CD4-positive, alpha-beta memory T cell (primary cell): Measurements from ENCODE around the gene GTF2F2. TPM values are rescaled to one million over a fixed set of nuclear protein-coding genes. Genes with fewer than 3 reads are reported as not detected.
A peak's percentile ranks its signal among the peaks of the same experiment; 100 is the strongest.

Experiments used
- CTCF ChIA-PET: fragments of 350-600 bp; sonication (Branson Sonifier 250); formaldehyde crosslinking; loops from one replicate; lab custom pipeline; 2021; ENCODE audit warnings: inconsistent platforms; ENCODE audit not compliant: partially characterized antibody; lab: Charles Lee
- POLR2A ChIA-PET: fragments of 350-600 bp; sonication (Branson Sonifier 250); formaldehyde crosslinking; loops from one replicate; lab custom pipeline; 2021; ENCODE audit not compliant: partially characterized antibody; lab: Charles Lee
- DNase-seq, 5 donors: peaks; one replicate each; pipeline versions ENCODE4 v3.0.0 to v3.0.0-alpha.2; 2020 to 2022; ENCODE audit warnings: mixed read lengths in 1 of 5
- H3K27ac ChIP-seq: one replicate; pipeline ENCODE4 v1.7.0; 2013; ENCODE audit warnings: low read depth, low read length
- H3K27me3 ChIP-seq: 2 replicates; pipeline ENCODE4 v1.7.0; 2013; ENCODE audit warnings: mild to moderate bottlenecking, low read length, moderate library complexity; ENCODE audit not compliant: insufficient read depth
- H3K36me3 ChIP-seq: 2 replicates; pipeline ENCODE4 v1.7.0; 2013; ENCODE audit warnings: mild to moderate bottlenecking, low read length, moderate library complexity; ENCODE audit not compliant: insufficient read depth
- H3K4me1 ChIP-seq: 2 replicates; pipeline ENCODE4 v1.7.0; 2013; ENCODE audit warnings: mild to moderate bottlenecking, low read length, moderate library complexity; ENCODE audit not compliant: insufficient read depth
- H3K4me3 ChIP-seq, 2 donors: one replicate each; pipeline ENCODE4 v1.7.0; 2013; ENCODE audit warnings: low read length in 2 of 2, mild to moderate bottlenecking in 1 of 2
- H3K9me3 ChIP-seq, 2 donors: one replicate each; pipeline ENCODE4 v1.7.0; 2013; ENCODE audit warnings: low read length in 2 of 2, control low read depth in 1 of 2; ENCODE audit not compliant: control insufficient read depth in 1 of 2
- H3K27ac Mint-ChIP-seq, 7 donors: one replicate each; pipeline ENCODE4 v1.8.0; 2020 to 2021; ENCODE audit warnings: mixed read lengths in 7 of 7, mild to moderate bottlenecking in 6 of 7, inconsistent platforms in 3 of 7, moderate library complexity in 3 of 7
- H3K27me3 Mint-ChIP-seq, 2 donors: one replicate each; pipeline ENCODE4 v1.8.0; 2020 to 2021; ENCODE audit warnings: mixed read lengths in 2 of 2
- H3K36me3 Mint-ChIP-seq, 2 donors: one replicate each; pipeline ENCODE4 v1.8.0; 2020 to 2021; ENCODE audit warnings: mixed read lengths in 2 of 2, inconsistent platforms in 1 of 2, mild to moderate bottlenecking in 1 of 2
- H3K4me1 Mint-ChIP-seq, 4 donors: one replicate each; pipeline ENCODE4 v1.8.0; 2020 to 2021; ENCODE audit warnings: mixed read lengths in 4 of 4, mild to moderate bottlenecking in 1 of 4
- H3K4me3 Mint-ChIP-seq, 8 donors: one replicate each; pipeline ENCODE4 v1.8.0; 2020 to 2021; ENCODE audit warnings: mixed read lengths in 8 of 8, mild to moderate bottlenecking in 7 of 8, moderate library complexity in 6 of 8, inconsistent platforms in 3 of 8
- H3K9me3 Mint-ChIP-seq, 8 donors: one replicate each; pipeline ENCODE4 v1.8.0; 2020 to 2021; ENCODE audit warnings: mixed read lengths in 8 of 8, mild to moderate bottlenecking in 5 of 8, inconsistent platforms in 3 of 8, moderate library complexity in 1 of 8
- intact Hi-C: fragments of 100-400 bp; cut with micrococcal nuclease; formaldehyde crosslinking; loops from one replicate; pipeline ENCODE4 v1.15.1; 2023
- polyA plus RNA-seq, 2 donors: library from polyadenylated mRNA; unstranded; fragments of 300-500 nt; fragmentation: Illumina TruSeq; gene quantifications; one replicate each; pipeline ENCODE4 v1.2.3, GENCODE V29; 2021
- total RNA-seq, 2 experiments: library from RNA; stranded (reverse); gene quantifications; one replicate each; pipeline ENCODE4 v1.2.3, GENCODE V29; 2021

GTF2F2 gene
- total and polyA plus RNA-seq, 4 experiments from 2014 or later = 7.9 to 14.7 (median 11.3) TPM

DNA sequence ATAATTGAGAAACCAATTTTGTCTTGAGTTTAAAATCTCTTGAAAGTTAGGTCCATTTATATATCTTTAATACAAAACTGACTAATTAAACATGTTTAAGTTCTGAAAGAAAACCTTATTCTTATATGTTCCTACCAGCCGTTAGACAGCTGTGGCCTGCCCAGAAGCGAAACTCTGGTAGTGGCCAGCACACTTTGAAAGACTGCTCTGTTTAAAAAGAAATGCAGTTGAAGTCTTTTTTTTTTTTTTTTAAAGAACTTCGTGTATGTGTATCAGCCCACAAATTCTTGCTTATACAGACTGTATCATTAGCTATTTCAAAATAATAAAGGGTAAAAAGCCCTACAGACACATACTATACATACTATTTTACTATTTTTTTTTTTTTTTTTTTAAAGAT lies 46.5 kb downstream of the GTF2F2 start:
- POLR2A ChIA-PET = no interaction called here
- H3K27me3 Mint-ChIP-seq = no peaks in the 10 kb centered on the region
- Histone ChIP-seq H3K4me3 (no peak overlapping the region), H3K4me1 (no peaks in the 10 kb centered on the region), H3K27ac (no peak overlapping the region), H3K36me3 (peaks cover 2% of the 10 kb centered on the region), H3K27me3 (no peaks in the 10 kb centered on the region), H3K9me3 (no peaks in the 10 kb centered on the region)
- no peak for DNase-seq
- no peaks in the 10 kb centered on the region for H3K9me3 Mint-ChIP-seq
- no peak overlapping the region for H3K4me3 Mint-ChIP-seq
- intact Hi-C loops = no loop called here
- CTCF ChIA-PET = interaction anchor here (0.7 kb wide), 1 partner anchor 408 kb away, joined by 4 read pairs; no protein-coding TSS in a partner anchor
- H3K27ac Mint-ChIP-seq = no peak overlapping the region
- peaks cover 21 to 26% of the 10 kb centered on the region in 2 donors for H3K36me3 Mint-ChIP-seq
- H3K4me1 Mint-ChIP-seq = peaks cover 2 to 6% (median 4%) of the 10 kb centered on the region in 4 donors

DNA sequence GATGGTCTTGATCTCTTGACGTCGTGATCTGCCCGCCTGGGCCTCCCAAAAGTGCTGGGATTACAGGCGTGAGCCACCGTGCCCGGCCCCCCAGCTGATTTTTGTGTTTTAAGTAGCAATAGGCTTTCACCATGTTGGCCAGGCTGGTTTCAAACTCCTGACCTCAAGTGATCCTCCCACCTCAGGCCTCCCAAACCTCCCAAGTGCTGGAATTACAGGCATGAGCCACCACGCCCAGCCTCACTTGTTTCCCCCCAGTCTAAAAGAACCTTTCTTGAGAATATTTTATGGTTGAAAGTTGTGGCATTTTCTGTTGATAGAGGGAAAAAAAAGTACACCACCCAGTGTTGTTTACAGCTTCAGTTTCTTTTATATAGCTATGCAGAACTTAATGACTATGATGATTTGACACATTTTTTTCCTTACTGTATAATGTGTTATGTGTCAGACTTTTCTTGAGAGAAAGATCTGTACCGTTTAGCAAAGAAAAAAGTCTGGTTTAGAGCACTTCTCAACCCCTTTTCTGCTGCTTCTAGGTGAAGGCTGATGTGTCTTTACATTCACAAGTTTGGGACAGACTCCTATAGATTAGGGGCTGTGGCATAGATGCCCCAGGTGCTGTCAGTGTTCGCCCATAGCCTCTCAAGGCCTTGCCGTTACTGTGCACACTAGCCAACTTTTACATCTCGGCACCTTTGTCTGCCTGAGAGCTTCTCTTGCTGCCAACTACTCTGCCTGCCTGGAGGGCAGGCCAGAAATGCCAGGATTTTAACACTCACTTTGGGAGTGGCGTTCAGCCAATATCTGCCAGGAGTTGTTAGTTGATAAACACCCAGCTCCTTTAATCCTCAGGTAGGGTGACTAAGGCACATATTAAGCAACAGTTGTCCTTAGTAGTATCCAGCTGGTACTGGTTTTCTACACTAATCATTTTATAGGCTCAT lies 47.6 kb downstream of the GTF2F2 start:
- no peak for DNase-seq
- peaks cover 4 to 8% (median 5%) of the 10 kb centered on the region in 4 donors for H3K4me1 Mint-ChIP-seq
- no peak overlapping the region for H3K27ac Mint-ChIP-seq
- Histone ChIP-seq H3K4me1 (no peaks in the 10 kb centered on the region), H3K36me3 (peaks cover 2% of the 10 kb centered on the region), H3K27ac (no peak overlapping the region), H3K27me3 (no peaks in the 10 kb centered on the region), H3K9me3 (no peaks in the 10 kb centered on the region), H3K4me3 (no peak overlapping the region)
- H3K4me3 Mint-ChIP-seq = no peak overlapping the region
- H3K9me3 Mint-ChIP-seq = peaks cover 0 to 2% (median 0%) of the 10 kb centered on the region in 8 donors
- peaks cover 26 to 37% of the 10 kb centered on the region in 2 donors for H3K36me3 Mint-ChIP-seq
- intact Hi-C loops = no loop called here
- H3K27me3 Mint-ChIP-seq = no peaks in the 10 kb centered on the region
- POLR2A ChIA-PET = no interaction called here
- CTCF ChIA-PET = no interaction called here

DNA sequence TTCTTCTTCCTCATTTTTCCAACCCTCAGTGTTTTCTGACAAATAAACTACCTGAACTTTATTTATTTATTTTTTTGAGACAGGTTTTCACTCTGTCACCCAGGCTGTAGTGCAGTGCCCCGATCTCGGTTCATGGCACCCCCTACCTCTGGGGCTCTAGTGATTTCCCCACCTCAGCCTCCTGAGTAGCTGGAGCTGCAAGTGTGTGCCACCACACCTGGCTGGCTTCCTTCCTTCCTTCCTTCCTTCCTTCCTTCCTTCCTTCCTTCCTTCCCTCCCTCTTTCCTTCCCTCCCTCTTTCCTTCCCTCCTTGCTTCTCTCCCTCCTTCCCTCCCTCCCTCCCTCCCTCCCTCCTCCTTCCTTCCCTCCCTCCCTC lies 48.2 kb downstream of the GTF2F2 start:
- peaks cover 28 to 42% of the 10 kb centered on the region in 2 donors for H3K36me3 Mint-ChIP-seq
- Histone ChIP-seq H3K9me3 (no peaks in the 10 kb centered on the region), H3K27me3 (no peaks in the 10 kb centered on the region), H3K4me3 (no peak overlapping the region), H3K27ac (no peak overlapping the region), H3K4me1 (no peaks in the 10 kb centered on the region), H3K36me3 (peaks cover 2% of the 10 kb centered on the region)
- no peak overlapping the region for H3K4me3 Mint-ChIP-seq
- intact Hi-C loops = no loop called here
- DNase-seq = no peak
- CTCF ChIA-PET = no interaction called here
- POLR2A ChIA-PET = no interaction called here
- H3K27ac Mint-ChIP-seq = no peak overlapping the region
- H3K27me3 Mint-ChIP-seq = no peaks in the 10 kb centered on the region
- H3K4me1 Mint-ChIP-seq = peaks cover 5 to 10% (median 6%) of the 10 kb centered on the region in 4 donors
- H3K9me3 Mint-ChIP-seq = peaks cover 0 to 2% (median 0%) of the 10 kb centered on the region in 8 donors

DNA sequence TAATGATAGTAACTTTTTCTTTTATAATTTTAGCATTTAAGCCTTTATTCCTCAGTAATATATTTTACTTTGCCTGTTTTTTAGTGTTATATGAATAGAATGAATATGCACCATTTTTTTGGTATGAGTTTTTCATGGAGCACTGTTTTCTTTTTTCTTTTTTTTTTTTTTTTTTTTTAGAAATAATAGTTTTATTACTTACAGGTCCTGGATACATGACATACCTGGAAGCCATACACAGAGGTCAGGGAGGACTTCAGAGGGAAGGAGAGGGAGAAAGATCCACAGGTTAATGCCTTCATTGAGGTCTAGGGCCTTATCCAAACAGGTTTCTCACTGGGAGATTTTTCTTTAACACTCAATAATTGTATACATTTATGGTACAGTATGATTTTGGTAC lies 54.2 kb downstream of the GTF2F2 start:
- Mint-ChIP-seq H3K4me3 (no peak overlapping the region), H3K27me3 (no peaks in the 10 kb centered on the region), H3K27ac (no peak overlapping the region), H3K4me1 (peaks cover 15 to 28% (median 19%) of the 10 kb centered on the region in 4 donors), H3K36me3 (peaks cover 31 to 37% of the 10 kb centered on the region in 2 donors), H3K9me3 (peaks cover 0 to 2% (median 0%) of the 10 kb centered on the region in 8 donors)
- CTCF ChIA-PET = interaction anchor here (0.8 kb wide), 1 partner anchor 135 kb away, joined by 3 read pairs; no protein-coding TSS in a partner anchor
- Histone ChIP-seq H3K4me3 (no peak overlapping the region), H3K27me3 (no peaks in the 10 kb centered on the region), H3K36me3 (no peaks in the 10 kb centered on the region), H3K9me3 (no peaks in the 10 kb centered on the region), H3K27ac (no peak overlapping the region), H3K4me1 (no peaks in the 10 kb centered on the region)
- DNase-seq = no peak
- intact Hi-C loops = no loop called here
- POLR2A ChIA-PET = no interaction called here

DNA sequence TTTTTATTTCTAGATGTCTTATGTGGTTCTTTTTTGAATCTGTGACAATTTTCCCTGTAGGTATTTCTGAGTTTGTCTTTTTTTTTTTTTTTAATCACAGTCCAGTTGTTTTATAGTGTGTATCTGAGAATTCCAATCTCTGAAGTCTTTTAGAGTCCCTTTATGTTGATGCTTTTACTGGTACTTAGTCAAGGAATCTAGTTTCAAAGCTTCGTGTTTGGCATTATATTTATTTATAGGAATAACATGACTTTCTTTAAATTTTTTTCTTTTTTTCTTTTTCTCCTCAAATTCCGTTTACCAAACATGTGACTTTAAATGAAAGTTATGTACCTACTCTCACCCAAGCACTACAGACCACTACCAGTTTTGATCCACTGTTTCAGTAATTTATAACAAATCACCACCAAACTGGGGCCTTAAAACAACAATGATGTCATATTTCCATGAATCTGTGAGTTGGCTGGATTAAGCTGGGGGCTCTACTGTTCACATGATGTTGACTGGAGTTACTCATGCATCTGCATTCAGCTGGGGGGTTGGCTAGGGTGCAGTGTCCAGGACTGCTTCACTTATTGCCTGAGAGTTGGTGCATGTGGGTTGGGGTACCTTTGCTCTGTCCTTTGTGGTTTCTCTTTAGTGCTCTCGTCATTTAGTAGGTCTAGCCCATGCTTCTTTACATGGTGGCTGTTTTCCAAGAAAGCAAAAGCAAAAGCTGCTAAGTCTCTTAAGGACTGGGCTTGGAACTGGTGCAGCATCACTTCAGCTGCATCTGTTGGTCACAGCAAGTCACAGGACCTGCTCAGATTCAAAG lies 58.2 kb downstream of the GTF2F2 start:
- Mint-ChIP-seq H3K27ac (peak overlapping the region in 2 of 7 donors; percentile 45 to 68), H3K36me3 (peaks cover 18 to 26% of the 10 kb centered on the region in 2 donors), H3K9me3 (no peaks in the 10 kb centered on the region), H3K4me3 (no peak overlapping the region), H3K27me3 (no peaks in the 10 kb centered on the region), H3K4me1 (peaks cover 14 to 45% (median 22%) of the 10 kb centered on the region in 4 donors)
- H3K27ac ChIP-seq = no peak overlapping the region
- H3K4me1 ChIP-seq = peaks cover 4% of the 10 kb centered on the region
- no peaks in the 10 kb centered on the region for H3K27me3 ChIP-seq
- no peak for DNase-seq
- no peaks in the 10 kb centered on the region for H3K36me3 ChIP-seq
- ChIA-PET CTCF (interaction anchor here (0.6 kb wide), 1 partner anchor 317 kb away, joined by 3 read pairs; no protein-coding TSS in a partner anchor), POLR2A (no interaction called here)
- no peaks in the 10 kb centered on the region for H3K9me3 ChIP-seq
- no peak overlapping the region for H3K4me3 ChIP-seq
- intact Hi-C loops = no loop called here

DNA sequence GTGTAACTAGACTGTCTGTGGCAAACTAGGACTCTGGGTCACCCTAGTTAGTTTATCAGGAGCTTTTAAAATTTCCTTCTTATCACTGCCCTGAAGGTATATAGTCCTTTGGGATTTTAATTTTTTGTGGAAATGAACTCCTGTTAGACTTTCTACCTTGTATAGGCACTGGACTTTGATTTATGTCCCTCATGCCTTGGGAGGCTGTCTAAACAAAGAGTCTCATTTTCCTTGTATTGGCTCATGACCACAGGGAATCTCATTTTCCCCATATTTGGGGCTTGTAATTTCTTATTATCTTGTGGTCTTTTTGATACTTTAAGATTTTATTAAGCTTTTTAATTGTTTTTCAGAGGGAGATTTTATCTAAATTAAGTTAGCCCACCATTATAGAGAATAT lies 59.1 kb downstream of the GTF2F2 start:
- H3K27ac Mint-ChIP-seq = peak overlapping the region in 1 of 7 donors; percentile 22
- peaks cover 14 to 45% (median 23%) of the 10 kb centered on the region in 4 donors for H3K4me1 Mint-ChIP-seq
- no peak for DNase-seq
- H3K36me3 ChIP-seq = no peaks in the 10 kb centered on the region
- no peaks in the 10 kb centered on the region for H3K27me3 Mint-ChIP-seq
- peaks cover 24 to 29% of the 10 kb centered on the region in 2 donors for H3K36me3 Mint-ChIP-seq
- no peaks in the 10 kb centered on the region for H3K27me3 ChIP-seq
- intact Hi-C loops = no loop called here
- H3K4me3 Mint-ChIP-seq = no peak overlapping the region
- H3K4me3 ChIP-seq = no peak overlapping the region
- H3K9me3 ChIP-seq = no peaks in the 10 kb centered on the region
- no peak overlapping the region for H3K27ac ChIP-seq
- ChIA-PET CTCF (no interaction called here), POLR2A (no interaction called here)
- peaks cover 4% of the 10 kb centered on the region for H3K4me1 ChIP-seq
- H3K9me3 Mint-ChIP-seq = no peaks in the 10 kb centered on the region

DNA sequence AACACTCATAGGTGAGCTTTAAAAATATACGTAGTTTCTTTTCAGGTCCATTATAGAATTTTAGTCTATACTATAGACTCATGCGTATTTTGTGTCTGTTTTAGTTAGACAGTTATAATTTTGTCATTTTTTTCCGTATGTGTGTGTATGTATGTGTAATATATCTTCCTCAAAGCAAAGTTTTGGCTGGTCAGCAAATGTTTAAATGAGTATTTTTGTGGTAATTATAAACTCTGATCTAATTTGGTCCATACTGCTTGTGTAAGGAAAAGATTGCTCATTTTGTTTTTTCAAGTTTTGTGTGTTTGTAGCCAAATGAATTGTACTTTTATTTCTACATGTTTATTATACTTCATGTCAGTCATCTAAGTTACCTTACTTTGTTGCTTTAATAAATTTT lies 60.0 kb downstream of the GTF2F2 start:
- Histone ChIP-seq H3K36me3 (no peaks in the 10 kb centered on the region), H3K27me3 (no peaks in the 10 kb centered on the region), H3K4me1 (peaks cover 4% of the 10 kb centered on the region), H3K27ac (no peak overlapping the region), H3K9me3 (no peaks in the 10 kb centered on the region), H3K4me3 (no peak overlapping the region)
- no peak for DNase-seq
- Mint-ChIP-seq H3K27me3 (no peaks in the 10 kb centered on the region), H3K36me3 (peaks cover 26 to 27% of the 10 kb centered on the region in 2 donors), H3K9me3 (no peaks in the 10 kb centered on the region), H3K4me1 (peaks cover 13 to 45% (median 21%) of the 10 kb centered on the region in 4 donors), H3K4me3 (no peak overlapping the region), H3K27ac (peak overlapping the region in 1 of 7 donors; percentile 36)
- POLR2A ChIA-PET = no interaction called here
- CTCF ChIA-PET = no interaction called here
- intact Hi-C loops = no loop called here
